ENCODE measurements around the gene NBAS. TPM values are rescaled to one million over a fixed set of nuclear protein-coding genes. Genes with fewer than 3 reads are reported as not detected.

NBAS gene
- total and polyA plus RNA-seq, 9 of the 15 experiments (the other 6 are each of a cell fraction or from before 2014, with no cell fraction given) = 15.3 to 94.4 (median 69.9) TPM

GRCh38 chr2:15385184-15385583 is 175.9 kb downstream of the NBAS start:
- H3K79me2 ChIP-seq (ENCODE audit: control insufficient read depth, insufficient read depth, low read length) = no peaks in the 10 kb centered on the region
- H3K4me1 ChIP-seq (replicated peaks in 1 of 2; ENCODE audit: control insufficient read depth in 2 of 2, insufficient read depth in 2 of 2, low read length in 2 of 2) = no peaks in the 10 kb centered on the region
- TF ChIP-seq CREM (IDR thresholded peaks at IDR 0.05; ENCODE audit: low read depth) (no peak), ZBTB26 (CRISPR knock-in tag; IDR thresholded peaks at IDR 0.05) (no peak), ZNF766 (CRISPR knock-in tag; conservative IDR thresholded peaks at IDR 0.05) (no peak)
- H3K4me2 ChIP-seq (ENCODE audit: insufficient read depth, low read length) = no peak overlapping the region
- no peaks in the 10 kb centered on the region for H3K9me3 ChIP-seq (replicated peaks; ENCODE audit: control insufficient read depth, insufficient read depth, low read depth, low read length)
- no peaks in the 10 kb centered on the region for H3K9me1 ChIP-seq (ENCODE audit: control insufficient read depth, insufficient read depth, low read length)
- ATAC-seq = no peak
- H3K36me3 ChIP-seq (ENCODE audit: control insufficient read depth, insufficient read depth, low read length) = peaks cover 57% of the 10 kb centered on the region
- 89% methylated on average over 1 of the region's 1 CpG for WGBS (ENCODE audit: insufficient coverage, low coverage, missing lambda C conversion rate)
- no peak overlapping the region for H3K9ac ChIP-seq (ENCODE audit: insufficient read depth in 1 of 2, low read depth in 2 of 2, low read length in 2 of 2)
- H3K27ac ChIP-seq (ENCODE audit: extremely low read depth, low read depth, low read length) = no peak overlapping the region
- intact Hi-C loops (cut with micrococcal nuclease) (no loop called here), in situ Hi-C loops (cut with MboI) (no loop called here)
- no peaks in the 10 kb centered on the region for H4K20me1 ChIP-seq (replicated peaks; ENCODE audit: control insufficient read depth, insufficient read depth, low read length)
- no peak for DNase-seq (ENCODE audit: extremely low read depth in 1 of 4, low spot score in 3 of 4)
- ChIA-PET CTCF (ENCODE audit: low intra/inter-chr PET ratio) (no interaction called here), POLR2A (no interaction called here)
- H3K4me3 ChIP-seq = no peak overlapping the region
- H3K27me3 ChIP-seq (ENCODE audit: control insufficient read depth in 2 of 2, insufficient read depth in 2 of 2, low read length in 2 of 2) = no peaks in the 10 kb centered on the region
- H2AFZ ChIP-seq (ENCODE audit: low read depth, low read length) = no peak overlapping the region
- no TSS peak for BruUV-seq (replicated peaks)
- FAIRE-seq = no peak

GRCh38 chr2:15383695-15384350 is 177.3 kb downstream of the NBAS start:
- H3K27ac ChIP-seq (ENCODE audit: extremely low read depth, low read depth, low read length) = no peak overlapping the region
- 86% methylated on average over 7 of the region's 7 CpGs for WGBS (ENCODE audit: insufficient coverage, low coverage, missing lambda C conversion rate)
- no peaks in the 10 kb centered on the region for H3K9me1 ChIP-seq (ENCODE audit: control insufficient read depth, insufficient read depth, low read length)
- POLR2A ChIA-PET = interaction anchor here (1.5 kb wide), 1 partner anchor 17 kb away, joined by 3 read pairs; no protein-coding TSS in a partner anchor
- intact Hi-C loops (cut with micrococcal nuclease) (no loop called here), in situ Hi-C loops (cut with MboI) (no loop called here)
- peaks cover 55% of the 10 kb centered on the region for H3K36me3 ChIP-seq (ENCODE audit: control insufficient read depth, insufficient read depth, low read length)
- H3K4me1 ChIP-seq (replicated peaks in 1 of 2; ENCODE audit: control insufficient read depth in 2 of 2, insufficient read depth in 2 of 2, low read length in 2 of 2) = no peaks in the 10 kb centered on the region
- CTCF ChIA-PET (ENCODE audit: low intra/inter-chr PET ratio) = no interaction called here
- FAIRE-seq (no peak), ATAC-seq (peak; percentile 44), DNase-seq (ENCODE audit: extremely low read depth in 1 of 4, low spot score in 3 of 4) (no peak)
- no peaks in the 10 kb centered on the region for H4K20me1 ChIP-seq (replicated peaks; ENCODE audit: control insufficient read depth, insufficient read depth, low read length)
- no TSS peak for BruUV-seq (replicated peaks)
- H3K79me2 ChIP-seq (ENCODE audit: control insufficient read depth, insufficient read depth, low read length) = no peaks in the 10 kb centered on the region
- no peak overlapping the region for H2AFZ ChIP-seq (ENCODE audit: low read depth, low read length)
- H3K9ac ChIP-seq (ENCODE audit: insufficient read depth in 1 of 2, low read depth in 2 of 2, low read length in 2 of 2) = no peak overlapping the region; a peak in 1 of 4 replicates
- no peaks in the 10 kb centered on the region for H3K27me3 ChIP-seq (ENCODE audit: control insufficient read depth in 2 of 2, insufficient read depth in 2 of 2, low read length in 2 of 2)
- H3K4me2 ChIP-seq (ENCODE audit: insufficient read depth, low read length) = no peak overlapping the region
- H3K9me3 ChIP-seq (replicated peaks; ENCODE audit: control insufficient read depth, insufficient read depth, low read depth, low read length) = no peaks in the 10 kb centered on the region
- no peak overlapping the region for H3K4me3 ChIP-seq
- no peak for TF ChIP-seq TAF7 (tag; IDR thresholded peaks at IDR 0.05)
- TF ChIP-seq ZFP1 (CRISPR knock-in tag; IDR thresholded peaks at IDR 0.05) = no peak
- no peak for TF ChIP-seq MED1 (CRISPR knock-in tag; IDR thresholded peaks at IDR 0.05; ENCODE audit: borderline replicate concordance)
- no peak for TF ChIP-seq ZNF695 (CRISPR knock-in tag; IDR thresholded peaks at IDR 0.05)
- TF ChIP-seq KAT7 (CRISPR knock-in tag; IDR thresholded peaks at IDR 0.05; ENCODE audit: borderline replicate concordance) = no peak
- no peak for TF ChIP-seq ZNF124 (CRISPR knock-in tag; IDR thresholded peaks at IDR 0.05)
- TF ChIP-seq EZH2 (IDR thresholded peaks at IDR 0.05; ENCODE audit: borderline replicate concordance, low read depth, low read length) = no peak
- no peak for TF ChIP-seq BRD9 (IDR thresholded peaks at IDR 0.05; ENCODE audit: low read depth, partially characterized antibody)
- TF ChIP-seq AFF4 (CRISPR knock-in tag; IDR thresholded peaks at IDR 0.05) = no peak

All from K562 (cell line).